NCI-H2081 (cell line): Measurements from ENCODE around the gene ST3GAL2.
"Not testable (repeated sequence)": the region's sequence is repeated elsewhere in the genome, so short reads cannot be mapped to it uniquely, and the experiment has no call there.

Source experiments
- DNase-seq, 2 experiments: peaks; one replicate each; lab custom pipeline; 2025; lab: John Stamatoyannopoulos, UW

Gene ST3GAL2

GRCh38 chr16:70467608-70468007 is 28.7 kb upstream of the ST3GAL2 start:
- no peak for DNase-seq

DNA sequence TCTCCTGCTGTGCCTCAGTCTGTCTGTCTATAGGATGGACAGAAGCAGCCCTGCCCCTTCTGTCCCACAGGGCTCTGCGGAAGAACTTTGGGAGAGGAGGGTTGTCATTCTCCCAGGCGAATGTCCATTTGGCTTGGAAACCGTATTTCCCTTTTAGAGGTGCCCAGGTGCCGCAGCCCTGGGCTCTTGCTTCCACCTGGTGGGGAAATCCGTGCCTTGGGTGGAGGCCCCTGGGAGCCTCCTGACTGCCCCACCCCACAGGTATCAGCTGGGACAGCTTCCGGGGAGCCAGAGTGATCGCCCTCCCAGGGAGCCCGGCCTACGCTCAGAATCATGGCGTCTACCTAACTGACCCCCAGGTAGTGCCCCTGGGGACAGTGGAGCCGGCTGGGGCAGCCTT is 28.2 kb upstream of the ST3GAL2 start:
- no peak for DNase-seq

- no peak for DNase-seq
These were observed 27.8 kb upstream of the ST3GAL2 start for GRCh38 chr16:70466805-70467076.

DNA sequence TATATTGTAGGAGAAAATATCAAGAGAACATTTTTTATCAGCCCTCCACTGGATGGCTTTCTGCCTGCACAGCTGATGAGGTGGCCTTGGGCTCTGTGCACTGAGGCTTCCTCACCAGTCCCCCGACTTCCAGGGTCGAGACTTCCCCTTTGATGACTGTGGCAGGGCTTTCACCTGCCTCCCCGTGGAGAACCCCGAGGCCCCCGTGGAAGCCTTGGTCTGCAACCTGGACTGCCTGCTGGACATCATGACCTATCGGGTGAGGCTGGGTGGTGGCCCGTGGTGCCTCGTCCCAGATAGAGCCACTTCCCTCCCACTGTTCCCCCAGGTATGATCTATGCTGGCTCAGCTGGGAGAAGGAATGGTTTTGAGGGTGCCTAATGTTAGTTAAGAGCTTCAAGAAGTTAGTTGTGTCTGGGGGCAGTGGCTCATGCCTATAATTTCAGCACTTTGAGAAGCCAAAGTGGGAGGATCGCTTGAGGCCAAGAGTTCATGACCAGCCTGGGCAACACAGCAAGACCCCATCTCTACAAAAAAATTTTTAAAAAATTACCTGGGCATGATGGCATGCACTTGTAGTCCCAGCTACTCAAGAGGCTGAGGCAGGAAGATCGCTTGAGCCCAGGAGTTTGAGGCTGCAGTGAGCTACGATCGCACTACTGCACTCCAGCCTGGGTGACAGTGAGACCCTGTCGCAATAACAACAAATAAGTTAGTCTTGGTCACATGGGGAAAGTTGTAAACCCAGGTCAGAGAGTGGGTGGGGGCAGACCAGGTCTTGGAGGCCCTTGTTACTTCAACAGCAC is 27.3 kb upstream of the ST3GAL2 start:
- DNase-seq: no peak

GRCh38 chr16:70463235-70463634 is 24.3 kb upstream of the ST3GAL2 start:
- no peak for DNase-seq

DNA sequence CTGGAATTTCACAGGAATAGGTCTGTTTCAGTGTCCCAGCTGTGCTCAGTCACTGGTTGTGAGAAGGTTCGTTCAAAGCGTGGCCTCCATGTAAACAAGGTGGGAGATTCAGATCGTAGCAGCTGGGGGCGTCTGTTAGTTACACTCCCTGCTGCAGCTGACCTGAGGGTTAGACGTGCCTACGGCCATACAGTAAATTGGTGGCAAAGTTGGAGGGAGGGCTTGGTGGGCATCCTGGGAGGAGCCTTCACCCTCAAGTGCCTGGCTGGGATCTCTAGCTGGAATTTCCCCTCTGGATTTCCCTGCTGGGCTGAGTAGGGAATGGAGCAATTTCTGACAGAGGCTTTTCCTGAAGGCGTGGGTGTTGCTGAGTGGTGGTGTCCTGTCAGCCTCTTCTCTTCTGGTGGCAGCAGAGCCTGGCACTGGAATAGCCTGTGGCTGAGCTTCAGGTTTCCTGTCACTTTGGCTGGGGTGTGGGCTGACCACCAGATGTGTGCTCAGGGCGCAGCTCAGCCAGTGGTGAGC is 21.9 kb upstream of the ST3GAL2 start:
- DNase-seq: no peak

- DNase-seq: no peak
These were observed 18.7 kb upstream of the ST3GAL2 start for GRCh38 chr16:70457446-70458166.

- DNase-seq: no peak
These were observed 17.0 kb upstream of the ST3GAL2 start for GRCh38 chr16:70455910-70456309.

DNA sequence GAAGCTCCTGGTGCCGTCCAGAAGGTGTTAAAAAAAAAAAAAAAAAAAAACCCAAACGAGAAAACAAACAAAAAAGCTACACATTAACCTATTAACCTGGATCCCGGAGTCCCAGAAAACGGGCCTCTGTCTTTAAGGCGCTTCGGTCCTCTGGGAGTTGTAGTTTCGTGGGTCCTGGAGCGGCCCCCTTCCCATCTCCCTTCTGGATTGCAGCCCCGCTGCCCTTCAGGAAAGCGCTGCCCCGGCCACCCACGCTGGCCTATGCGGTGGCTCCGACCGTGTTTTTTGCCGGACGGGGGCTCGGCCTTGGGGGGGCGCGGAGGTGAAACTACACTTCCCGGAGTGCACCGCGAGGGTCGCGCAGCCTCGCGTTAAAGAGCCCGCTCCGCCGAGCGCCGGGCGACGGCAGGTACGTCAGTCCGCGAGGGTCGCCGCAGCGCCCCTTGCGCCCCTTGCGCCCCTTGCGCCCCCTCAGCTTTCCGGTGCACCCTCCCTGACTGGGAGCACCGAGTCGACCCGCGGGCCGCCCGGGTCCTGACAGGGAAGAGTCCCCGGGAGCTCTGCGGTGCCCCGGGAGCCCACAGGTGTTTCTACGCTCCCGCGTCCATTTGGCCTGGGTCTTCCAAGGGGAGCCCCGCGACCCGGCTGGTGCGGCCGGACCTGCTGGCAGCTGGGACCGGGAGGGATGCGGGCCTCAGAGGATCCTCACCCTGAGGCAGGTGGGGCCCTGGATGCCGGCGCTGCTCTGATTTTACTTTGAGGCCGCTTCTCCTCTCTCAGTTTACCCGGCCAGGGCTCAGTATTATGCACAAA is 15.5 kb upstream of the ST3GAL2 start, which contains the start of gene FCSK:
TSS of gene FCSK (plus strand) at position 374 of the 813 bp plus-strand sequence. CDS start 8,596 bp downstream, outside the sequence.
- DNase-seq: peak; percentile 59 to 62

DNA sequence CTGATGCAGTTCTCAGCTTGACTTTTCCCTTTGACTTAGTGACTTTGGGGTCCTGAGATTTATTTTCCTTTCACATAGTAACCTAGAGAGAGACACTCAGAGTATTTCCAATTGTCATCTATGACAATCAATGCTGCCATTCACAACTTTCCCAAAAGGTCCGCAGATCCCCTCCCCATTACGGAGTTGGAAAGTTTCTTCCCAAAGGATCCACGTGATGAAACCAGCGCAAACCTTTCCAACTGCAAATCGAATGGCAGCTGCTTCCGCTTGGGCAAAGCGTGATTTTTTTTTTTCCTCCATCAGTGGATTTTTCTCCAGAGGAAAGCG is 15.0 kb upstream of the ST3GAL2 start:
- DNase-seq: peak in 1 of 2 experiments; percentile 17

DNA sequence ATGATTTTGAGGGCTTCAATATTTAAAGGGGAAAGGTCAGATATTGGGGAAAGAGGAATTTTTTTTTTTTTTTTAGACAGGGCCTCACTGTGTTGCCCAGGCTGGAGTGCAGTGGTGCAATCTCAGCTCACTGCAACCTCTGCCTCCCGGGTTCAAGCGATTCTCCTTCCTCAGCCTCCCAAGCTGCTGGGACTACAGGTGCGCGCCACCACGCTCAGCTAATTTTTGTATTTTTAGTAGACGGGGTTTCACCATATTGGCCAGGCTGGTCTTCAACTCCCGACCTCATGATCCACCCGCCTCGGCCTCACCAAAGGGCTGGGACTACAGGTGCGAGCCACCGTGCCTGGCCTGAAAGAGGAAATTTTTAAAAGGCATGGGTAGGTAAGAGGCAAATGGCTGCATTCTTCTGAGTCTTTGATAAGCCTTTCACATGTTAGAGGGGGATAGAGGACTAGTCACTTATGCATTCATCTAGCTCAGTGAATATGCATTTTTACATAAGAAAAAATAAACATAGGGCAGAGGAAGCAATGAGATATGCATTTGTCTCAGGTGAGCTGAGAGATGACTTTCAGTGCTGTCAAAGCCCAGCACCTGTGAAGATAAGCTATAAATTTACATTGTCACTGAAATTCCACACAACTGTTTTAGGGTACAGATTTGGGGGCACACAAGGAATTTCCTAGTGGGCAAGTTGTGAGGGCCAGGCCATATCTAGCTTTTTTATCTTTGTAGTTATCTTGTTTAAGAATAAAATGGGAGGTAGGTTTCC is 14.4 kb upstream of the ST3GAL2 start:
- no peak for DNase-seq

GRCh38 chr16:70451004-70451340 is 12.1 kb upstream of the ST3GAL2 start:
- not testable (repeated sequence) for DNase-seq

GRCh38 chr16:70450142-70451003 is 11.5 kb upstream of the ST3GAL2 start:
- DNase-seq: not testable (repeated sequence)

- DNase-seq: no peak
These were observed 9.2 kb upstream of the ST3GAL2 start for GRCh38 chr16:70448075-70448474.

DNA sequence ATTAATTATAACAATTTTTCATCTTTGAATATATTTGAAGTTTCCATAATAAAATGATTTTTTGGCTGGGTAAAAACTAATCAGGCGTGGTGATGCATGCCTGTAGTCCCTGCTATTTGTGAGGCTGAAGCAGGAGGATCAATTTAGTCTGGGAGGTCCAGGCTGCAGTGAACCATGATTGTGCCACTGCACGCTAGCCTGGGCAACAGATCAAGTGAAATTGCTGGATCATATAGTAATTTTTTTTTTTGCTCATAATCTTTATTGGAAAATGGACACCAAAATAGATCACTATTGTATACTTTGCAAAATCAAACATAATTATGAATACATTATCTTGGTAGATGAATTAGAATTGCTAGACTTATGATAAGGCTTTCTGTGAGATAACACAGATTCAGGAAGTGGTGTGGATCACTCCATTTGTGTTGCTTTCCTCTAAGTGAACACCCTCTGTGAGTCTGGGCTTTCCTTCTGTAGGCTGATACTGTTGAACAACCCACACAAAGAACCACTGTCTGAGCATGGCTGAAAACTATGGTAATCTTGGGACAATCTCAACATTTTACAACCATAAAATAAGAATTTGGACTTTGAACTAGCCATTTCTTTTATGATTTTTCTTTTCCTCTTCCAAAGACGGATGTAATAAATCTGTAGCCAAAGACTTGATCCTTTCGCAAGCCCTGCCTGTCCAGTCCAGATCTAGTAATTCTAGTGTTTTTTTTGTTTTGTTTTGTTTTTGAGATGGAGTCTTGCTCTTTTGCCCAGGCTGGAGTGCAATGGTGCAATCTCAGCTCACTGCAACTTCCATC is 5.6 kb upstream of the ST3GAL2 start:
- DNase-seq: no peak

- no peak for DNase-seq
These were observed 3.4 kb upstream of the ST3GAL2 start for GRCh38 chr16:70442344-70442743.

- no peak for DNase-seq
These were observed 2.6 kb upstream of the ST3GAL2 start for GRCh38 chr16:70441406-70441990.

DNA sequence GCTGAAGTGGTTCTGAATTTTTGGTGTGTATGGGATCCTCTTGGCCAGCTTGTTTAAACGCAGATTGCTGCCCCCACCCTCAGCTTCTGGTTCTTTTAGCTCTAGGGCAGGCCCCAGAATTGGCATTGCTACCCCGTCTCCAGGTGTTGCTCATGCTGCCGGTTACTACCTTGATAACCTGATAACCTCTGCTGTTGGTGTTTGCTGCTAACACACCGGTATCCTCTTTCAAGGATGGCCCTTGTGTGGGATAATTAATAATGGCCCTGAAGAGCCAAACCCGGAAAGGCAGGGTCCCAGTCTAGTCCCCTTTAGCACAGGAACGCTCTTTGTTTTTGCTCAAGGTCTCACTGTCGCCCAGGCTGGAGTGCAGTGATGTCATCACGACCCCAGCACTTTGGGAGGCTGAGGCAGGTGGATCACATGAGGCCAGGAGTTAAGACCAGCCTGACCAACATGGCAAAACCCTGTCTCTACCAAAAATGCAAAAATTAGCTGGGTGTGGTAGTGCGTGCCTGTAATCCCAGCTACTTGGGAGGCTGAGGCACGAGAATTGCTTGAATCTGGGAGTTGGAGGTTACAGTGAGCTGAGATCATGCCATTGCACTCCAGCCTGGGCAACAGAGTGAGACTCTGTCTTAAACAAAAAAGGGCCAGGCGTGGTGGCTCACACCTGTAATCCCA is 1.3 kb upstream of the ST3GAL2 start:
- no peak for DNase-seq

- DNase-seq: no peak
These were observed 323 bp downstream of the ST3GAL2 start for GRCh38 chr16:70438585-70438968.
